ENCODE results near the gene TMEM234.

DNA sequence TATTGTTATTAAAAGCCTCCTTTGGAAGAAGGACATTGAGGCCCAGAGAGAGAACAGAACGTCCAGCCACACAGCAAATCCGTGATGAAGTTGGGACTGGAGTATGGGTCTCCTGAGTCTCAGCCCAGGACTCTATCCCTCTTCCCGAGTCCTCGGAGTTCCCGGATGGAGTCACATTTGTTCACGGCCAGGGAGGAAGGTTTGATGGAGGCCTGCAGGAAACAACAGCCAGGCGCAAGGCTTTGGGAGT, 43.0 kb downstream of the TMEM234 start:
- TF ChIP-seq FOXA1 (IDR thresholded peaks at IDR 0.05) = no peak
- TF ChIP-seq TARDBP (IDR thresholded peaks at IDR 0.05) = no peak
- TF ChIP-seq FOXM1 (IDR thresholded peaks at IDR 0.05; ENCODE audit: borderline replicate concordance) = no peak
- TF ChIP-seq BHLHE40 (IDR thresholded peaks at IDR 0.05; ENCODE audit: borderline replicate concordance) = no peak
- TF ChIP-seq HDGF (IDR thresholded peaks at IDR 0.05; ENCODE audit: borderline replicate concordance) = no peak
- TF ChIP-seq NFRKB (IDR thresholded peaks at IDR 0.05) = no peak
